K562 (cell line): ENCODE data around the gene PGM2L1. TPM values are rescaled to one million over a fixed set of nuclear protein-coding genes. Genes with fewer than 3 reads are reported as not detected.

Experiments
- ATAC-seq: fragments of 200-7000 bp; cut with Tn5 transposase; 3 replicates; pipeline ENCODE4 v1.9.1; 2020; ENCODE audit warnings: moderate library complexity
- BruUV-seq: library from RNA; stranded (reverse); fragments of 400-500 nt; replicated peaks from 2 replicates; lab custom pipeline; 2021; lab: Mats Ljungman, UMichigan
- CTCF ChIA-PET: fragments of 300-600 bp; formaldehyde crosslinking; extraction: SDS; loops from one replicate; lab custom pipeline; 2021; ENCODE audit warnings: low intra/inter-chr PET ratio; lab: Yijun Ruan, JAX
- POLR2A ChIA-PET: fragments of 300-600, 350-650 bp; sonication (Branson Sonifier 250); formaldehyde crosslinking; extraction: SDS; loops from one replicate; lab custom pipeline; 2021; ENCODE audit warnings: antibody characterized with exemption, inconsistent platforms; lab: Yijun Ruan, JAX
- DNase-seq, 4 experiments: peaks; one replicate each; pipeline versions ENCODE4 v3.0.0 to v3.0.0-alpha.2; 2011 to 2018; ENCODE audit warnings: low spot score in 3 of 4, mixed read lengths in 3 of 4; ENCODE audit errors: extremely low read depth in 1 of 4
- FAIRE-seq: peaks from 2 replicates; lab custom pipeline; 2011; peaks lifted over from hg19 to GRCh38; lab: Jason Lieb, UNC
- H2AFZ ChIP-seq: 2 replicates; pipeline ENCODE4 v1.6.0; 2011; ENCODE audit warnings: low read depth, low read length, control low read depth, inconsistent platforms
- H3K27ac ChIP-seq: fragments of 200-600 bp; 3 replicates; pipeline ENCODE4 v1.8.0; 2011; ENCODE audit warnings: low read depth, mild to moderate bottlenecking, control low read depth, inconsistent platforms, low read length, moderate library complexity, mixed read lengths; ENCODE audit errors: extremely low read depth
- H3K27me3 ChIP-seq, 2 experiments: fragments of 300-600 bp in 1 of 2; 2 replicates in 1 of 2; 3 replicates in 1 of 2; pipeline versions ENCODE4 v1.6.0 to v1.8.0; 2011; ENCODE audit warnings: inconsistent platforms in 2 of 2, low read length in 2 of 2, mild to moderate bottlenecking in 1 of 2, mixed read lengths in 1 of 2, moderate library complexity in 1 of 2; ENCODE audit not compliant: control insufficient read depth in 2 of 2, insufficient read depth in 2 of 2
- H3K36me3 ChIP-seq: fragments of 300-600 bp; 3 replicates; pipeline ENCODE4 v1.8.0; 2011; ENCODE audit warnings: mild to moderate bottlenecking, low read length, inconsistent platforms; ENCODE audit not compliant: control insufficient read depth, insufficient read depth
- H3K4me1 ChIP-seq, 2 experiments: fragments of 200-600 bp in 1 of 2; replicated peaks in 1 of 2; 2 replicates in 1 of 2; 3 replicates in 1 of 2; pipeline versions ENCODE4 v1.5.1 to v1.8.0; 2011; ENCODE audit warnings: inconsistent platforms in 2 of 2, low read length in 2 of 2, mild to moderate bottlenecking in 1 of 2, mixed read lengths in 1 of 2, moderate library complexity in 1 of 2; ENCODE audit not compliant: control insufficient read depth in 2 of 2, insufficient read depth in 2 of 2
- H3K4me2 ChIP-seq: 2 replicates; pipeline ENCODE4 v1.6.1; 2011; ENCODE audit warnings: low read length, control low read depth, inconsistent platforms, mixed read lengths; ENCODE audit not compliant: insufficient read depth
- H3K4me3 ChIP-seq: fragments of 200-600 bp; sonication (generic), shearing (Covaris generic); 2 replicates; pipeline ENCODE4 v1.5.1; 2016; ENCODE audit warnings: control low read depth, inconsistent platforms
- H3K79me2 ChIP-seq: fragments of 200-600 bp; 3 replicates; pipeline ENCODE4 v1.8.0; 2011; ENCODE audit warnings: low read length, inconsistent platforms; ENCODE audit not compliant: control insufficient read depth, insufficient read depth
- H3K9ac ChIP-seq, 2 experiments: 2 replicates each; pipeline versions ENCODE4 v1.6.0 to v1.6.1; 2011; ENCODE audit warnings: low read depth in 2 of 2, low read length in 2 of 2, control low read depth in 1 of 2, inconsistent platforms in 1 of 2, mild to moderate bottlenecking in 1 of 2, mixed read lengths in 1 of 2; ENCODE audit not compliant: insufficient read depth in 1 of 2
- H3K9me1 ChIP-seq: one replicate; pipeline ENCODE4 v1.6.0; 2011; ENCODE audit warnings: inconsistent platforms, mild to moderate bottlenecking, low read length, moderate library complexity; ENCODE audit not compliant: control insufficient read depth, insufficient read depth
- H3K9me3 ChIP-seq: replicated peaks from 2 replicates; pipeline ENCODE4 v1.5.1; 2011; ENCODE audit warnings: low read depth, low read length, inconsistent platforms; ENCODE audit not compliant: control insufficient read depth, insufficient read depth
- H4K20me1 ChIP-seq: replicated peaks from 2 replicates; pipeline ENCODE4 v1.6.1; 2011; ENCODE audit warnings: low read length, inconsistent platforms, mixed read lengths; ENCODE audit not compliant: control insufficient read depth, insufficient read depth
- BRD9 ChIP-seq: fragments of 450-650 bp; IDR thresholded peaks from 2 replicates; pipeline ENCODE4 v1.6.1; 2018; ENCODE audit warnings: low read depth; ENCODE audit not compliant: partially characterized antibody
- CSDE1 ChIP-seq, 2 experiments: fragments of 450-650 bp; IDR thresholded peaks; 2 replicates each; pipeline ENCODE4 v1.6.1; 2016; ENCODE audit warnings: mild to moderate bottlenecking in 1 of 2
- ERF ChIP-seq: fragments of 450-650 bp; formaldehyde crosslinking; IDR thresholded peaks from 2 replicates; pipeline ENCODE4 v1.4.0; 2020; ENCODE audit warnings: mild to moderate bottlenecking, mixed read lengths
- MBD2 ChIP-seq: sonication (generic); IDR thresholded peaks from 2 replicates; pipeline ENCODE4 v1.6.1; 2016; ENCODE audit warnings: low read depth, borderline replicate concordance
- PRPF4 ChIP-seq: fragments of 200-400 bp; formaldehyde crosslinking; IDR thresholded peaks from one replicate; pipeline ENCODE4 v1.6.1; 2017; ENCODE audit warnings: low read length, low read depth, mild to moderate bottlenecking; ENCODE audit not compliant: insufficient read depth, poor library complexity, severe bottlenecking
- WGBS: fragments of 100-300 bp; shearing (Covaris generic); methylation state at CpG from one replicate; pipeline ENCODE4 v1.1.6; 2016; ENCODE audit warnings: low coverage, mixed read lengths; ENCODE audit not compliant: insufficient coverage; ENCODE audit errors: missing lambda C conversion rate; 5-methylcytosine and 5-hydroxymethylcytosine counted together
- in situ Hi-C: fragments of 300-500 bp; cut with MboI; formaldehyde crosslinking; loops from 4 replicates; pipeline ENCODE4 v1.15.0; 2018; ENCODE audit warnings: inconsistent platforms, mixed read lengths
- intact Hi-C: fragments of 100-400 bp; cut with micrococcal nuclease; formaldehyde crosslinking; loops from 2 replicates; pipeline ENCODE4 v1.14.2; 2022
- polyA plus RNA-seq, 8 experiments: library from polyadenylated mRNA; depleted of rRNA in 4 of 8; stranded (reverse) in 5 of 8; unstranded in 3 of 8; fragments of >200 nt; fragmentation: Nextera tagmentation in 2 of 8; fragmentation: Illumina TruSeq in 1 of 8; extraction: Ambion mirVana in 2 of 8; extraction: Trizol in 1 of 8; gene quantifications; 2 replicates each; pipeline versions ENCODE4 v1.2.1 to v1.2.3, GENCODE V29; 2011 to 2014; ENCODE audit warnings: inconsistent platforms in 1 of 8, missing spikeins in 1 of 8
- total RNA-seq, 7 experiments: library from RNA; depleted of rRNA in 6 of 7; stranded (reverse); fragments of >200 nt in 6 of 7; fragmentation: Illumina TruSeq in 2 of 7; extraction: Trizol in 2 of 7; gene quantifications; 2 replicates each; pipeline versions ENCODE4 v1.2.1 to v1.2.3, GENCODE V29; 2011 to 2021; ENCODE audit warnings: low replicate concordance in 1 of 7
- TF ChIP-seq, protein P1 (sequence below): IDR thresholded peaks from 2 replicates; pipeline ENCODE4 v1.6.1; 2011; ENCODE audit not compliant: insufficient read length; ENCODE audit errors: extremely low read depth
- TF ChIP-seq, protein P2 (sequence below): sonication (generic); formaldehyde crosslinking; IDR thresholded peaks from 2 replicates; pipeline ENCODE4 v1.8.1; 2023; ENCODE audit warnings: mild to moderate bottlenecking, missing genetic modification reagents
- TF ChIP-seq, protein P3 (sequence below): fragments of 250-450 bp; sonication (Bioruptor Pico); IDR thresholded peaks from 2 replicates; pipeline ENCODE4 v1.5.0; 2020; ENCODE audit warnings: mild to moderate bottlenecking
- TF ChIP-seq, protein P4 (sequence below): IDR thresholded peaks from 2 replicates; pipeline ENCODE4 v1.6.1; 2011; ENCODE audit warnings: borderline replicate concordance, low read depth, mild to moderate bottlenecking, moderate library complexity, low read length; ENCODE audit not compliant: insufficient read depth, poor library complexity, severe bottlenecking

Gene PGM2L1
- total and polyA plus RNA-seq, 9 of the 15 experiments (the other 6 are each of a cell fraction or from before 2014, with no cell fraction given) = 0.32 to 0.95 (median 0.63) TPM

DNA sequence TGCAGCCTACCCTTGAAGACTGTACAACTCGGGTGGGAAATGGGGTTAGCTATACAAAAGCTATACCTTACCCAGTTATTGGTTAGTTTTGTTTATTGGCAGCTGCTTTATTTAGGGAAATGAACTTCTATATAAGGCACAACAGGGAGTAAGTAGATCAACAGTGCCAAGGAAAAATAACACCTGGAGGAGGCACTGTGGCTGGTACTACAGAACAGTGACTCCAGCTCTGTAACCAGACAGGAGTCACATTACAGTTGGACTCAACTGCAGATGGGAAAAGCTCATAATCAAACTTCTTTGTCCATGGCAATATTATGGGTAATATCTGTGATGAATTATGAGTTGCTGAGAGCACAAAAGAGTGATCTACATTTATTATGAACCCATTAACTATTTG lies 100.7 kb downstream of the PGM2L1 start (continued):
- TF ChIP-seq, protein P1, sequence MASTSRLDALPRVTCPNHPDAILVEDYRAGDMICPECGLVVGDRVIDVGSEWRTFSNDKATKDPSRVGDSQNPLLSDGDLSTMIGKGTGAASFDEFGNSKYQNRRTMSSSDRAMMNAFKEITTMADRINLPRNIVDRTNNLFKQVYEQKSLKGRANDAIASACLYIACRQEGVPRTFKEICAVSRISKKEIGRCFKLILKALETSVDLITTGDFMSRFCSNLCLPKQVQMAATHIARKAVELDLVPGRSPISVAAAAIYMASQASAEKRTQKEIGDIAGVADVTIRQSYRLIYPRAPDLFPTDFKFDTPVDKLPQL = no peak
- TF ChIP-seq, protein P2, sequence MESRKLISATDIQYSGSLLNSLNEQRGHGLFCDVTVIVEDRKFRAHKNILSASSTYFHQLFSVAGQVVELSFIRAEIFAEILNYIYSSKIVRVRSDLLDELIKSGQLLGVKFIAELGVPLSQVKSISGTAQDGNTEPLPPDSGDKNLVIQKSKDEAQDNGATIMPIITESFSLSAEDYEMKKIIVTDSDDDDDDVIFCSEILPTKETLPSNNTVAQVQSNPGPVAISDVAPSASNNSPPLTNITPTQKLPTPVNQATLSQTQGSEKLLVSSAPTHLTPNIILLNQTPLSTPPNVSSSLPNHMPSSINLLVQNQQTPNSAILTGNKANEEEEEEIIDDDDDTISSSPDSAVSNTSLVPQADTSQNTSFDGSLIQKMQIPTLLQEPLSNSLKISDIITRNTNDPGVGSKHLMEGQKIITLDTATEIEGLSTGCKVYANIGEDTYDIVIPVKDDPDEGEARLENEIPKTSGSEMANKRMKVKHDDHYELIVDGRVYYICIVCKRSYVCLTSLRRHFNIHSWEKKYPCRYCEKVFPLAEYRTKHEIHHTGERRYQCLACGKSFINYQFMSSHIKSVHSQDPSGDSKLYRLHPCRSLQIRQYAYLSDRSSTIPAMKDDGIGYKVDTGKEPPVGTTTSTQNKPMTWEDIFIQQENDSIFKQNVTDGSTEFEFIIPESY (CRISPR knock-in tag) = no peak
- TF ChIP-seq PRPF4 (no peak), ERF (CRISPR knock-in tag) (no peak)
- TF ChIP-seq, protein P3, sequence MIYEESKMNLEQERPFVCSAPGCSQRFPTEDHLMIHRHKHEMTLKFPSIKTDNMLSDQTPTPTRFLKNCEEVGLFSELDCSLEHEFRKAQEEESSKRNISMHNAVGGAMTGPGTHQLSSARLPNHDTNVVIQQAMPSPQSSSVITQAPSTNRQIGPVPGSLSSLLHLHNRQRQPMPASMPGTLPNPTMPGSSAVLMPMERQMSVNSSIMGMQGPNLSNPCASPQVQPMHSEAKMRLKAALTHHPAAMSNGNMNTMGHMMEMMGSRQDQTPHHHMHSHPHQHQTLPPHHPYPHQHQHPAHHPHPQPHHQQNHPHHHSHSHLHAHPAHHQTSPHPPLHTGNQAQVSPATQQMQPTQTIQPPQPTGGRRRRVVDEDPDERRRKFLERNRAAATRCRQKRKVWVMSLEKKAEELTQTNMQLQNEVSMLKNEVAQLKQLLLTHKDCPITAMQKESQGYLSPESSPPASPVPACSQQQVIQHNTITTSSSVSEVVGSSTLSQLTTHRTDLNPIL = no peak

DNA sequence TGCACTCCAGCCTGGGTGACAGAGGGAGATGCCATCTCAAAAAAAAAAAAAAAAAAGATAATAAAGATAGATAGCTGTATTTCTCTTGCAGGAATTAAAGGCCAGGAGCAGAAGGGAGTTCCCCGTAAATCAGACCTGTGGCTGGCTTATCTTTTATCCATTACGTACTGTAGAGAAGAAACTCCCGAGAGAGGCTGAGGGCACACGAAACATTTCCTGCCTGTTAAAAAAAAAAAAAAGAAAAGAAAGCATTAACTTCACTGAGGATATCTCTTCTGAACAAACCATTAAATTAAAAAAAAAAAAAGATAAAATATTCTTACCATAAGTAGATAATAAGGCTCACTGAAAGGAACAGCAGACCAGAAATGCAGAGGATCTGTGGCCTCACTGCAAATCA lies 109.3 kb downstream of the PGM2L1 start:
- Histone ChIP-seq H3K27me3 (no peaks in the 10 kb centered on the region), H3K27ac (no peak overlapping the region)

More for the DNA sequence above, 109.3 kb downstream of the PGM2L1 start:
- H3K9ac ChIP-seq = no peak overlapping the region
- H3K9me1 ChIP-seq = no peaks in the 10 kb centered on the region
- no peaks in the 10 kb centered on the region for H3K79me2 ChIP-seq
- no peaks in the 10 kb centered on the region for H4K20me1 ChIP-seq
- TF ChIP-seq MBD2 (no peak), CSDE1 (IDR thresholded peaks at IDR 0.05) (no peak), BRD9 (no peak)
- TF ChIP-seq, protein P4, sequence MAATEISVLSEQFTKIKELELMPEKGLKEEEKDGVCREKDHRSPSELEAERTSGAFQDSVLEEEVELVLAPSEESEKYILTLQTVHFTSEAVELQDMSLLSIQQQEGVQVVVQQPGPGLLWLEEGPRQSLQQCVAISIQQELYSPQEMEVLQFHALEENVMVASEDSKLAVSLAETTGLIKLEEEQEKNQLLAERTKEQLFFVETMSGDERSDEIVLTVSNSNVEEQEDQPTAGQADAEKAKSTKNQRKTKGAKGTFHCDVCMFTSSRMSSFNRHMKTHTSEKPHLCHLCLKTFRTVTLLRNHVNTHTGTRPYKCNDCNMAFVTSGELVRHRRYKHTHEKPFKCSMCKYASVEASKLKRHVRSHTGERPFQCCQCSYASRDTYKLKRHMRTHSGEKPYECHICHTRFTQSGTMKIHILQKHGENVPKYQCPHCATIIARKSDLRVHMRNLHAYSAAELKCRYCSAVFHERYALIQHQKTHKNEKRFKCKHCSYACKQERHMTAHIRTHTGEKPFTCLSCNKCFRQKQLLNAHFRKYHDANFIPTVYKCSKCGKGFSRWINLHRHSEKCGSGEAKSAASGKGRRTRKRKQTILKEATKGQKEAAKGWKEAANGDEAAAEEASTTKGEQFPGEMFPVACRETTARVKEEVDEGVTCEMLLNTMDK = no peak
- ATAC-seq (no peak), DNase-seq (no peak), FAIRE-seq (no peak)
- CTCF ChIA-PET = no interaction called here
- H3K4me1 ChIP-seq = no peaks in the 10 kb centered on the region
- WGBS = 3% methylated on average over 4 of the region's 4 CpGs
- H3K4me3 ChIP-seq = no peak overlapping the region
- no peak overlapping the region for H3K4me2 ChIP-seq
- BruUV-seq = no TSS peak
- no peak overlapping the region for H2AFZ ChIP-seq
- no peaks in the 10 kb centered on the region for H3K9me3 ChIP-seq
- POLR2A ChIA-PET = interaction anchor here (0.6 kb wide), 1 partner anchor 59 kb away, joined by 3 read pairs; no protein-coding TSS in a partner anchor
- intact Hi-C loops = no loop called here
- no peaks in the 10 kb centered on the region for H3K36me3 ChIP-seq
- in situ Hi-C loops = no loop called here
